ENCODE measurements around the gene PTDSS2. TPM values are rescaled to one million over a fixed set of nuclear protein-coding genes. Genes with fewer than 3 reads are reported as not detected.
"Not testable (repeated sequence)": the region's sequence is repeated elsewhere in the genome, so short reads cannot be mapped to it uniquely, and the experiment has no call there.

PTDSS2 gene
- total RNA-seq, 2 donors from 2014 or later = 55.2 to 56.1 TPM

GRCh38 chr11:434496-434895 lies 15.6 kb upstream of the PTDSS2 start:
- H3K36me3 ChIP-seq (ENCODE audit: control insufficient read depth, insufficient read depth, low read length) = no peaks in the 10 kb centered on the region
- no peaks in the 10 kb centered on the region for H3K27me3 ChIP-seq (ENCODE audit: control insufficient read depth, insufficient read depth, low read length, poor library complexity, severe bottlenecking)
- no peaks in the 10 kb centered on the region for H3K4me1 Mint-ChIP-seq
- DNase-seq = no peak
- no peaks in the 10 kb centered on the region for H3K27me3 Mint-ChIP-seq (ENCODE audit: insufficient read depth)
- H3K9me3 ChIP-seq (ENCODE audit: control insufficient read depth, low read length) = no peaks in the 10 kb centered on the region
- peaks cover 3% of the 10 kb centered on the region for H3K36me3 Mint-ChIP-seq (ENCODE audit: low read depth)
- H3K27ac Mint-ChIP-seq = no peak overlapping the region
- no peak for TF ChIP-seq CTCF (conservative IDR thresholded peaks at IDR 0.05)
- H3K27ac ChIP-seq (ENCODE audit: low read depth, low read length) = no peak overlapping the region
- no peak overlapping the region for H3K4me3 ChIP-seq (ENCODE audit: low read length)
- H3K9ac ChIP-seq (ENCODE audit: extremely low read depth, low read length, poor library complexity, severe bottlenecking) = no peak overlapping the region
- H3K9me3 Mint-ChIP-seq = peaks cover 9% of the 10 kb centered on the region
- 91% methylated on average over 10 to 16 of the region's 16 CpGs for WGBS, 2 experiments (ENCODE audit: insufficient coverage in 1 of 2, insufficient read length in 1 of 2)
- no peaks in the 10 kb centered on the region for H3K4me1 ChIP-seq (ENCODE audit: control insufficient read depth, insufficient read depth, low read length)
- H3K4me3 Mint-ChIP-seq = no peak overlapping the region

GRCh38 chr11:434999-435740 lies 14.9 kb upstream of the PTDSS2 start:
- not testable (repeated sequence) for H3K9me3 ChIP-seq (ENCODE audit: control insufficient read depth, low read length); H3K27ac Mint-ChIP-seq; H3K36me3 Mint-ChIP-seq (ENCODE audit: low read depth); H3K9ac ChIP-seq (ENCODE audit: extremely low read depth, low read length, poor library complexity, severe bottlenecking); H3K9me3 Mint-ChIP-seq; H3K4me3 Mint-ChIP-seq; H3K36me3 ChIP-seq (ENCODE audit: control insufficient read depth, insufficient read depth, low read length); H3K4me1 ChIP-seq (ENCODE audit: control insufficient read depth, insufficient read depth, low read length); H3K27me3 ChIP-seq (ENCODE audit: control insufficient read depth, insufficient read depth, low read length, poor library complexity, severe bottlenecking); H3K4me3 ChIP-seq (ENCODE audit: low read length); DNase-seq; H3K27ac ChIP-seq (ENCODE audit: low read depth, low read length); H3K27me3 Mint-ChIP-seq (ENCODE audit: insufficient read depth); H3K4me1 Mint-ChIP-seq
- 100% methylated on average over 1 of the region's 1 CpG; no CpG with 5 or more reads in 1 of the 2 experiments for WGBS, 2 experiments (ENCODE audit: insufficient coverage in 1 of 2, insufficient read length in 1 of 2)

GRCh38 chr11:437228-437870 lies 12.7 kb upstream of the PTDSS2 start:
- H3K4me1 Mint-ChIP-seq = no peaks in the 10 kb centered on the region
- H3K27me3 ChIP-seq (ENCODE audit: control insufficient read depth, insufficient read depth, low read length, poor library complexity, severe bottlenecking) = no peaks in the 10 kb centered on the region
- H3K36me3 Mint-ChIP-seq (ENCODE audit: low read depth) = peaks cover 3% of the 10 kb centered on the region
- H3K36me3 ChIP-seq (ENCODE audit: control insufficient read depth, insufficient read depth, low read length) = no peaks in the 10 kb centered on the region
- no peaks in the 10 kb centered on the region for H3K9me3 ChIP-seq (ENCODE audit: control insufficient read depth, low read length)
- no peak overlapping the region for H3K27ac Mint-ChIP-seq
- no peak for TF ChIP-seq CTCF (conservative IDR thresholded peaks at IDR 0.05)
- no peak overlapping the region for H3K4me3 ChIP-seq (ENCODE audit: low read length)
- WGBS, 2 experiments (ENCODE audit: insufficient coverage in 1 of 2, insufficient read length in 1 of 2) = 79 to 85% methylated on average over 12 to 17 of the region's 17 CpGs
- H3K27ac ChIP-seq (ENCODE audit: low read depth, low read length) = no peak overlapping the region
- H3K4me1 ChIP-seq (ENCODE audit: control insufficient read depth, insufficient read depth, low read length) = no peaks in the 10 kb centered on the region
- no peak overlapping the region for H3K4me3 Mint-ChIP-seq
- no peak overlapping the region for H3K9ac ChIP-seq (ENCODE audit: extremely low read depth, low read length, poor library complexity, severe bottlenecking)
- peaks cover 2% of the 10 kb centered on the region for H3K27me3 Mint-ChIP-seq (ENCODE audit: insufficient read depth)
- H3K9me3 Mint-ChIP-seq = peaks cover 9% of the 10 kb centered on the region
- DNase-seq = no peak

All from endodermal cell (in vitro differentiated cells).